Body of pancreas (tissue), 4 donors: ENCODE measurements around the gene GUK1. TPM values are rescaled to one million over a fixed set of nuclear protein-coding genes. Genes with fewer than 3 reads are reported as not detected.

Source experiments
- ATAC-seq: fragments of 150-250 bp; one replicate; pipeline ENCODE4 v1.9.1; 2016
- DNase-seq, 4 donors: peaks; one replicate each; pipeline ENCODE4 v3.0.0-alpha.2; 2019
- H3K27ac ChIP-seq, 4 donors: fragments of 200-600 bp; sonication (generic); 1 replicate in 3 of 4; 2 replicates in 1 of 4; pipeline versions ENCODE4 v1.5.1 to v1.6.1; 2016 to 2019; ENCODE audit warnings: mild to moderate bottlenecking in 1 of 4, mixed read lengths in 1 of 4, moderate library complexity in 1 of 4
- H3K27me3 ChIP-seq, 2 donors: fragments of 200-600 bp; sonication (generic); one replicate each; pipeline ENCODE4 v1.6.0; 2016; ENCODE audit warnings: mild to moderate bottlenecking in 1 of 2
- H3K36me3 ChIP-seq, 2 donors: fragments of 200-600 bp; sonication (generic); replicated peaks in 1 of 2; 2 replicates each; pipeline ENCODE4 v1.5.1; 2016; ENCODE audit warnings: low read depth in 2 of 2; ENCODE audit not compliant: insufficient read depth in 1 of 2
- H3K4me1 ChIP-seq: fragments of 200-600 bp; sonication (generic); one replicate; pipeline ENCODE4 v1.6.0; 2016
- H3K4me3 ChIP-seq, 2 donors: fragments of 200-600 bp; sonication (generic); 1 replicate in 1 of 2; 2 replicates in 1 of 2; pipeline ENCODE4 v1.5.1; 2016 to 2019
- H3K9me3 ChIP-seq, 3 donors: fragments of 200-600 bp; sonication (generic); 1 replicate in 2 of 3; 2 replicates in 1 of 3; pipeline ENCODE4 v1.5.1; 2016
- POLR2A ChIP-seq, 3 donors: fragments of 450-650 bp; IDR thresholded peaks; one replicate each; pipeline ENCODE4 v1.6.1; 2016; ENCODE audit warnings: antibody characterized with exemption in 3 of 3, mild to moderate bottlenecking in 2 of 3
- WGBS, 2 donors: methylation state at CpG; one replicate each; pipeline ENCODE4 v1.1.5; 2017; 5-methylcytosine and 5-hydroxymethylcytosine counted together
- intact Hi-C: fragments of 100-400 bp; cut with DNase I; formaldehyde crosslinking; loops from one replicate; pipeline ENCODE4 v1.15.1; 2023
- total RNA-seq, 2 donors: library from RNA; depleted of rRNA; stranded (reverse); fragments of >200 nt; gene quantifications; one replicate each; pipeline ENCODE4 v1.1.0, GENCODE V29; 2016
- TF ChIP-seq, protein P1 (sequence below), 7 experiments: fragments of 450-650 bp in 4 of 7; fragments of 200-600 bp in 3 of 7; sonication (generic) in 3 of 7; IDR thresholded peaks; one replicate each; pipeline ENCODE4 v1.5.1; 2016 to 2019; ENCODE audit warnings: antibody characterized with exemption in 7 of 7

GUK1 gene
- total RNA-seq, 2 donors from 2014 or later, result 210 to 216 TPM

DNA sequence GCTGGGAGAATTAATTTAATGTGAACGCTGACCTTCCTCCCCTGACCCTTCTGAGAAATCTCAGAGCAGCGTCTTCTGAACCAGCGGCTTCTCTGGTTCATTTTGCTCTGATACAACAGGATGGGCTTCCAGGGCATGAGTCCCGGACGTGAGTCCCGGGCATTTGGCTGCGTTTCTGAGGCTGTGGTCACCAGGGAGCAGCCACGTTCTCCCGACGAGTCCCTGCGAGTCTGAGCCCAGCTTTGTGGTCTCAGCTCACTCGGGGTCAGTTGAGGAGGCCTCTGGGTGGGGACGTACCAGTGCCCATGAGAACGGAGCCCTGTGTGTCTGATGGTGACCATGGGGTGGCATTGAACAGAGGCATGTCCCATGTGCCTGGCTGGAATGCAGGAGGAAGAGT is 50.1 kb downstream of the GUK1 start:
- WGBS, 2 donors, result 78 to 92% methylated on average over 14 of the region's 14 CpGs
- TF ChIP-seq, protein P1, sequence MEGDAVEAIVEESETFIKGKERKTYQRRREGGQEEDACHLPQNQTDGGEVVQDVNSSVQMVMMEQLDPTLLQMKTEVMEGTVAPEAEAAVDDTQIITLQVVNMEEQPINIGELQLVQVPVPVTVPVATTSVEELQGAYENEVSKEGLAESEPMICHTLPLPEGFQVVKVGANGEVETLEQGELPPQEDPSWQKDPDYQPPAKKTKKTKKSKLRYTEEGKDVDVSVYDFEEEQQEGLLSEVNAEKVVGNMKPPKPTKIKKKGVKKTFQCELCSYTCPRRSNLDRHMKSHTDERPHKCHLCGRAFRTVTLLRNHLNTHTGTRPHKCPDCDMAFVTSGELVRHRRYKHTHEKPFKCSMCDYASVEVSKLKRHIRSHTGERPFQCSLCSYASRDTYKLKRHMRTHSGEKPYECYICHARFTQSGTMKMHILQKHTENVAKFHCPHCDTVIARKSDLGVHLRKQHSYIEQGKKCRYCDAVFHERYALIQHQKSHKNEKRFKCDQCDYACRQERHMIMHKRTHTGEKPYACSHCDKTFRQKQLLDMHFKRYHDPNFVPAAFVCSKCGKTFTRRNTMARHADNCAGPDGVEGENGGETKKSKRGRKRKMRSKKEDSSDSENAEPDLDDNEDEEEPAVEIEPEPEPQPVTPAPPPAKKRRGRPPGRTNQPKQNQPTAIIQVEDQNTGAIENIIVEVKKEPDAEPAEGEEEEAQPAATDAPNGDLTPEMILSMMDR (IDR thresholded peaks at IDR 0.05), result no peak
- TF ChIP-seq POLR2A (IDR thresholded peaks at IDR 0.05), result no peak
- Histone ChIP-seq H3K4me1 (no peaks in the 10 kb centered on the region), H3K36me3 (no peaks in the 10 kb centered on the region), H3K27me3 (no peaks in the 10 kb centered on the region), H3K4me3 (no peak overlapping the region), H3K9me3 (no peaks in the 10 kb centered on the region), H3K27ac (no peak overlapping the region)
- ATAC-seq (no peak), DNase-seq (no peak)
- intact Hi-C loops, result no loop called here

DNA sequence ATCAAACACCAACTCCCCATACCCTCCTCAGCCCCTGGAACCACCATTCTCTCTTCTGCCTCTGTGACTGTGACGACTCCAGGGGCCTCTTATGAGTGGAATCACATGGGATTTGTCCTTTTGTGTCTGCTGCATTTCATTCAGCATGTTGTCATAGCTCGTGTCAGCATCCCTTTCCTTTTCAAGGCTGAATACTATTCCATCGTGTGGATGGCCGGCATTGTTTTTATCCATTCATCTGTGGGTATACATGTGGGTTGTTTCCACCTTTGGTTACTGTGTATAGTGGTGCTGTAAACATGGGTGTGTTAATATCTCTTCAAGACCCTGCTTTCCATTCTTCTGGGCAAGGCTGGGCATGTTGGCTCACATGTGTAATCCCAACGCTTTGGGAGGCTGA is 50.7 kb downstream of the GUK1 start:
- no peak for ATAC-seq
- TF ChIP-seq, protein P1 (IDR thresholded peaks at IDR 0.05), result no peak
- TF ChIP-seq POLR2A (IDR thresholded peaks at IDR 0.05), result no peak
- 89 to 90% methylated on average over 5 of the region's 5 CpGs for WGBS, 2 donors

DNA sequence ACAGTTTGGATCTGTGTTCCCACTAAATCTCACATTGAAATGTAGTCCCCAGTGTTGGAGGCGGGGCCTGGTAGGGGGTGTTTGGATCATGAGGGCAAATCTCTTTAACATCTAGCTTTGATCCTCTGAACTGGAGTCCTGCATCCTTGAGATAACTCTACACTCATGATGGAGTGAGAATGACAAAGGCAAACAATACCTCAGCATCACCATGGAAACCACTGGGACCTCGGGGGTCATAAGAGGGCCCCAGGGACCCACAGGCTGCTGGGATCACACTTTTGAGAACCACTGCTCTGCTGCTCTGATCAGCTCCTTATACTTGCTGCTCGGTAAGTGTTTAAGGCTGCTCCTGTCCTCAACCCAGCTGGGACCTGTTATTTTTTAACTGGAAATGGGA is 54.4 kb downstream of the GUK1 start:
- WGBS, 2 donors, result 75 to 82% methylated on average over 3 of the region's 3 CpGs
- intact Hi-C loops, result no loop called here
- TF ChIP-seq, protein P1 (IDR thresholded peaks at IDR 0.05), result no peak
- TF ChIP-seq POLR2A (IDR thresholded peaks at IDR 0.05), result no peak
- H3K27ac ChIP-seq, result no peak overlapping the region
- H3K4me3 ChIP-seq, result no peak overlapping the region
- no peaks in the 10 kb centered on the region for H3K36me3 ChIP-seq
- ATAC-seq (no peak), DNase-seq (no peak)
- no peaks in the 10 kb centered on the region for H3K4me1 ChIP-seq
- peaks cover 0 to 10% (median 0%) of the 10 kb centered on the region in 3 donors for H3K9me3 ChIP-seq
- no peaks in the 10 kb centered on the region for H3K27me3 ChIP-seq

More for the DNA sequence above, 50.7 kb downstream of the GUK1 start:
- no peaks in the 10 kb centered on the region for H3K9me3 ChIP-seq
- H3K27me3 ChIP-seq, result no peaks in the 10 kb centered on the region
- no peak for DNase-seq
- no peak overlapping the region for H3K4me3 ChIP-seq
- H3K27ac ChIP-seq, result no peak overlapping the region
- intact Hi-C loops, result no loop called here
- H3K36me3 ChIP-seq, result no peaks in the 10 kb centered on the region
- H3K4me1 ChIP-seq, result no peaks in the 10 kb centered on the region

DNA sequence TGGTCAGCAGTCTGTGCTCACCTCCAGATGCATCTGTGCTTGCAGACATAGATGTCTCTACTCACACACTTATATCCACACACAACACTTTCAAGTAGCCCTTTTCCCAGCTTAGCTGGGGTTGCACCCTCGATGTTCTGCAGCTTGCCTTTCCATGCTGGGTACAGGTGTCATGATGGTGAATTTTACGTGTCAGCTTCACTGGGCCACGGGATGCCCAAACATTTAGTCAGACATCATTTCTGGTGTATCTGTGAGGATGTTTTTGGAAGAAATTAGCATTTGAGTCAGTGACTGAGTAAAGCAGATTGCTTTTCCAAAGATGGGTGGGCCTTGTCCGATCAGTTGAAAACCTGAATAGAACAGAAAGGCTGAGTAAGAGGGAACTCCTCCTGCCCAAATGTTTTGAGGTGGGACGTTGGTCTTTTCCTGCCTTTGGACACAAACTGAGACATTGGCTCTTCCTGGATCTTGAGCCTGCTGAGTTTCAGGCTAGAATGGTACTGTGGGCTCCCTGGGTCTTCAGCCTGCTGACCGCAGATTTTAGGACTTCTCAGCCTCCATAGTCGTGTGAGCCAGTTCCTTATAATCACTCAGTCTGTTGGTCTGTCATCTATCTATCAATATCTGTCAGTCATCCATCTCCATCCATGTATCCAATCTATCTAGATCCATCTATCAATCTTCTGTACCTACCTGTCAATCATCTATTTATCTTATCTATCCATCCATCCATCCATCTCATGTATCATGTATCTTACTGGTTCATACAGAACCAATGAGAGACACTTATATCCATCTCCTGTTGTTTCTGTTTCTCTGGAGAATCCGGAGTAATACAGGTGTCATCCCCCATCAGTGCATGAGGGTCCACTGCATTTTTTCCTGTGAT is 55.1 kb downstream of the GUK1 start:
- intact Hi-C loops, result no loop called here
- Histone ChIP-seq H3K36me3 (no peaks in the 10 kb centered on the region), H3K27ac (no peak overlapping the region), H3K4me1 (no peaks in the 10 kb centered on the region), H3K9me3 (peaks cover 0 to 10% (median 0%) of the 10 kb centered on the region in 3 donors), H3K4me3 (no peak overlapping the region), H3K27me3 (no peaks in the 10 kb centered on the region)
- no peak for ATAC-seq
- no peak for TF ChIP-seq POLR2A (IDR thresholded peaks at IDR 0.05)
- TF ChIP-seq, protein P1 (IDR thresholded peaks at IDR 0.05), result no peak
- WGBS, 2 donors, result 86 to 90% methylated on average over 8 of the region's 8 CpGs
- DNase-seq, result no peak
